Testis (tissue), 2 donors: ENCODE results near the gene NUDT1.

Experiments
- CTCF ChIP-seq, 3 experiments: fragments of 450-650 bp in 2 of 3; fragments of 200-600 bp in 1 of 3; sonication (generic) in 1 of 3; IDR thresholded peaks; one replicate each; pipeline ENCODE4 v1.5.1; 2016 to 2019; ENCODE audit warnings: antibody characterized with exemption in 3 of 3, mild to moderate bottlenecking in 2 of 3, moderate library complexity in 1 of 3
- POLR2A ChIP-seq: fragments of 450-650 bp; IDR thresholded peaks from one replicate; pipeline ENCODE4 v1.6.1; 2017; ENCODE audit warnings: antibody characterized with exemption, mild to moderate bottlenecking, moderate library complexity

GRCh38 chr7:2299131-2299829, 57.3 kb downstream of the NUDT1 start:
- TF ChIP-seq POLR2A (no peak), CTCF (IDR thresholded peaks at IDR 0.05) (no peak)
